ENCODE results near the gene TFIP11.

DNA sequence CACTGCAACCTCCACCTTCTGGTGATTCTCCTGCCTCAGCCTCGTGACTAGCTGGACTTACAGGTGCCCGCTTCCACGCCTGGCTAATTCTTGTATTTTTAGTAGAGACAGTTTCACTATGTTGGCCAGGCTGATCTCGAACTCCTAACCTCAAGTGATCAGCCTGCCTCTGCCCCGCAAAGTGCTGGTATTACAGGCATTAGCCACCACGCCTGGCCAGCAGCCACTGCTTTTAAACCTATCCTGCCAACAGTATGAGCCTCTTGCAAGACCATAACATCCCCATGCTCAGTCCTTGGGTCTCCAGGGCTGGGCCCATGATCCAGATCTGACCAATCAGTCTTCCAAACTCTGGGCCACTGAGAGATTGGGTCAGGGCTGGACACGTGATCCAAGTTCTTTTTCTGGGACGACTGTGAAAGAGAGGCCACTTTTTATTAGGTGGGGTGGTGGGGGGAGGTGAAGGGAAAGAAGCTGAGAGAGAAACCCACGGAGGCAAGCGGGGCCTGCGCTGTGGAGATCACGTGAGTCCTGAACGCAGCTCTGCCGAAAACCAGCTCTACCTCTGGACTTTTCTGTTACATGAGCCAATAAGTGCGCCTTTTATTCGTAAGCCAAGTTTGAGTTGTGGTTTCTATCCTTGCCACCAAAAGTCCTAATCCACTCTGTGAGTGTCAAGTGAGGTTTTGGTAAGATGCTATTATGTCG is 65.3 kb downstream of the TFIP11 start:
- TF ChIP-seq, protein P1, sequence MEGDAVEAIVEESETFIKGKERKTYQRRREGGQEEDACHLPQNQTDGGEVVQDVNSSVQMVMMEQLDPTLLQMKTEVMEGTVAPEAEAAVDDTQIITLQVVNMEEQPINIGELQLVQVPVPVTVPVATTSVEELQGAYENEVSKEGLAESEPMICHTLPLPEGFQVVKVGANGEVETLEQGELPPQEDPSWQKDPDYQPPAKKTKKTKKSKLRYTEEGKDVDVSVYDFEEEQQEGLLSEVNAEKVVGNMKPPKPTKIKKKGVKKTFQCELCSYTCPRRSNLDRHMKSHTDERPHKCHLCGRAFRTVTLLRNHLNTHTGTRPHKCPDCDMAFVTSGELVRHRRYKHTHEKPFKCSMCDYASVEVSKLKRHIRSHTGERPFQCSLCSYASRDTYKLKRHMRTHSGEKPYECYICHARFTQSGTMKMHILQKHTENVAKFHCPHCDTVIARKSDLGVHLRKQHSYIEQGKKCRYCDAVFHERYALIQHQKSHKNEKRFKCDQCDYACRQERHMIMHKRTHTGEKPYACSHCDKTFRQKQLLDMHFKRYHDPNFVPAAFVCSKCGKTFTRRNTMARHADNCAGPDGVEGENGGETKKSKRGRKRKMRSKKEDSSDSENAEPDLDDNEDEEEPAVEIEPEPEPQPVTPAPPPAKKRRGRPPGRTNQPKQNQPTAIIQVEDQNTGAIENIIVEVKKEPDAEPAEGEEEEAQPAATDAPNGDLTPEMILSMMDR (IDR thresholded peaks at IDR 0.05; ENCODE audit: low read depth, low read length), result no peak
- no peak for TF ChIP-seq EZH2phosphoT487 (IDR thresholded peaks at IDR 0.05; ENCODE audit: low read depth)

All from OCI-LY3 (cell line).